Activated CD4-positive, alpha-beta T cell treated with anti-CD3 and anti-CD28 coated beads for 36 hours (primary cell): ENCODE measurements around the gene ALDOA. TPM values are rescaled to one million over a fixed set of nuclear protein-coding genes. Genes with fewer than 3 reads are reported as not detected.
"Not testable (repeated sequence)": the region's sequence is repeated elsewhere in the genome, so short reads cannot be mapped to it uniquely, and the experiment has no call there.

ENCODE experiments used
- ATAC-seq: fragments of 200-7000 bp; cut with Tn5 transposase; one replicate; pipeline ENCODE4 v1.10.0; 2021; ENCODE audit warnings: mild to moderate bottlenecking, moderate library complexity
- CTCF ChIA-PET: fragments of 350-600 bp; sonication (Branson Sonifier 250); formaldehyde crosslinking; loops from one replicate; lab custom pipeline; 2021; ENCODE audit warnings: antibody characterized with exemption; lab: Charles Lee
- POLR2A ChIA-PET: fragments of 350-600 bp; sonication (Branson Sonifier 250); formaldehyde crosslinking; loops from one replicate; lab custom pipeline; 2021; ENCODE audit warnings: antibody characterized with exemption, inconsistent platforms; lab: Charles Lee
- DNase-seq: peaks from one replicate; pipeline ENCODE4 v3.0.0-alpha.2; 2020
- H3K27ac Mint-ChIP-seq: one replicate; pipeline ENCODE4 v1.8.0; 2021; ENCODE audit warnings: mixed read lengths
- H3K27me3 Mint-ChIP-seq: one replicate; pipeline ENCODE4 v1.8.0; 2021; ENCODE audit warnings: mixed read lengths
- H3K36me3 Mint-ChIP-seq: one replicate; pipeline ENCODE4 v1.8.0; 2021; ENCODE audit warnings: low read depth, mixed read lengths
- H3K4me1 Mint-ChIP-seq: one replicate; pipeline ENCODE4 v1.8.0; 2021; ENCODE audit warnings: mixed read lengths
- H3K4me3 Mint-ChIP-seq: one replicate; pipeline ENCODE4 v1.8.0; 2021; ENCODE audit warnings: mild to moderate bottlenecking, moderate library complexity, mixed read lengths
- H3K9me3 Mint-ChIP-seq: one replicate; pipeline ENCODE4 v1.8.0; 2021; ENCODE audit warnings: low read depth, mixed read lengths
- intact Hi-C, 2 experiments: fragments of 100-400 bp; cut with DNase I in 1 of 2; cut with micrococcal nuclease in 1 of 2; formaldehyde crosslinking; loops; one replicate each; pipeline versions ENCODE4 v1.14.2 to v1.15.1; 2022 to 2024; cut with DNase I, micrococcal nuclease
- total RNA-seq, 2 experiments: library from RNA; stranded (reverse); gene quantifications; one replicate each; pipeline ENCODE4 v1.2.3, GENCODE V29; 2021

ALDOA gene
- total RNA-seq, 2 experiments from 2014 or later, result 2,482 to 3,644 TPM

- H3K9me3 Mint-ChIP-seq, H3K27me3 Mint-ChIP-seq, H3K4me3 Mint-ChIP-seq, H3K4me1 Mint-ChIP-seq, H3K27ac Mint-ChIP-seq, DNase-seq, ATAC-seq, POLR2A ChIA-PET: not testable (repeated sequence)
- intact Hi-C loops, result loop anchor here in 1 of 2 experiments (10.0 kb wide), 1 partner anchor 290 kb away; the partner anchor contains the start of gene ZNF771
- H3K36me3 Mint-ChIP-seq, result peaks cover 13% of the 10 kb centered on the region
- CTCF ChIA-PET, result interaction anchor here (4.6 kb wide), 1 partner anchor 22 kb away, joined by 31 read pairs; the partner anchor contains the start of gene TBX6
Measured at GRCh38 chr16:30114833-30115232, 49.3 kb downstream of the ALDOA start.

- H3K36me3 Mint-ChIP-seq, result peaks cover 13% of the 10 kb centered on the region
- ChIA-PET POLR2A (no interaction called here), CTCF (no interaction called here)
- intact Hi-C loops, result loop anchor here in 1 of 2 experiments (10.0 kb wide), 1 partner anchor 290 kb away; the partner anchor contains the start of gene ZNF771
- no peak for DNase-seq
- no peaks in the 10 kb centered on the region for H3K27me3 Mint-ChIP-seq
- H3K27ac Mint-ChIP-seq, result no peak overlapping the region
- H3K4me3 Mint-ChIP-seq, result no peak overlapping the region
- no peak for ATAC-seq
- H3K9me3 Mint-ChIP-seq, result no peaks in the 10 kb centered on the region
- peaks cover 6% of the 10 kb centered on the region for H3K4me1 Mint-ChIP-seq
Measured at GRCh38 chr16:30115238-30115637, 49.7 kb downstream of the ALDOA start.

- no peak overlapping the region for H3K27ac Mint-ChIP-seq
- H3K36me3 Mint-ChIP-seq, result peaks cover 10% of the 10 kb centered on the region
- H3K9me3 Mint-ChIP-seq, result no peaks in the 10 kb centered on the region
- no peak for DNase-seq
- intact Hi-C loops, result loop anchor here in 1 of 2 experiments (10.0 kb wide), 1 partner anchor 288 kb away; the partner anchor contains the start of gene ZNF771
- no peaks in the 10 kb centered on the region for H3K27me3 Mint-ChIP-seq
- H3K4me1 Mint-ChIP-seq, result peaks cover 8% of the 10 kb centered on the region
- ChIA-PET CTCF (interaction anchor here (0.9 to 1.1 kb wide), 2 partner anchors 25 to 36 kb away, joined by 4 to 6 read pairs; partner anchors contain the start of gene TBX6), POLR2A (no interaction called here)
- H3K4me3 Mint-ChIP-seq, result no peak overlapping the region
- no peak for ATAC-seq
Measured at GRCh38 chr16:30116291-30117207, 51.0 kb downstream of the ALDOA start.

GRCh38 chr16:30117768-30118167 lies 52.2 kb downstream of the ALDOA start:
- no peaks in the 10 kb centered on the region for H3K9me3 Mint-ChIP-seq
- ATAC-seq (no peak), DNase-seq (no peak)
- no peaks in the 10 kb centered on the region for H3K27me3 Mint-ChIP-seq
- H3K4me1 Mint-ChIP-seq, result peaks cover 16% of the 10 kb centered on the region
- ChIA-PET POLR2A (no interaction called here), CTCF (interaction anchor here (0.9 kb wide), 1 partner anchor 35 kb away, joined by 4 read pairs; no protein-coding TSS in a partner anchor)
- H3K27ac Mint-ChIP-seq, result no peak overlapping the region
- H3K36me3 Mint-ChIP-seq, result peaks cover 6% of the 10 kb centered on the region
- no peak overlapping the region for H3K4me3 Mint-ChIP-seq
- intact Hi-C loops, result loop anchor here in 1 of 2 experiments (10.0 kb wide), 1 partner anchor 287 kb away; the partner anchor contains the start of gene ZNF771

GRCh38 chr16:30119428-30119827 lies 53.9 kb downstream of the ALDOA start:
- Mint-ChIP-seq H3K36me3 (peaks cover 6% of the 10 kb centered on the region), H3K27ac (no peak overlapping the region), H3K9me3 (no peaks in the 10 kb centered on the region), H3K27me3 (no peaks in the 10 kb centered on the region), H3K4me3 (no peak overlapping the region), H3K4me1 (peaks cover 17% of the 10 kb centered on the region)
- POLR2A ChIA-PET, result interaction anchor here (0.7 kb wide), 2 partner anchors 54 to 510 kb away, joined by 3 to 4 read pairs; partner anchors contain the start of gene ALDOA
- CTCF ChIA-PET, result interaction anchor here (0.9 kb wide), 1 partner anchor 27 kb away, joined by 4 read pairs; the partner anchor contains the start of gene TBX6
- no peak for DNase-seq
- intact Hi-C loops, result loop anchor here in 1 of 2 experiments (10.0 kb wide), 1 partner anchor 285 kb away; the partner anchor contains the start of gene ZNF771
- no peak for ATAC-seq

Other genes with a start within 250 kb of the ALDOA start
- 10 to 100 TPM; 20.6 to 25.6 TPM for gene PAGR1, start 249.6 kb upstream of the ALDOA start, total RNA-seq
- 100 to 1,000 TPM in 1 of 2 experiments, 10 to 100 TPM in 1; 86.2 to 101 TPM for gene MVP, start 245.3 kb upstream of the ALDOA start, total RNA-seq
- gene CDIPT, start 202.5 kb upstream of the ALDOA start, total RNA-seq, result 10 to 100 TPM; 35.1 to 50.0 TPM
- under 1 TPM; 0.27 to 0.42 TPM for gene SEZ6L2, start 166.2 kb upstream of the ALDOA start, total RNA-seq
- 1 to 10 TPM; 2.7 to 3.2 TPM for gene ASPHD1, start 165.3 kb upstream of the ALDOA start, total RNA-seq
- 10 to 100 TPM; 30.4 to 33.4 TPM for gene KCTD13, start 139.5 kb upstream of the ALDOA start, total RNA-seq
- 10 to 100 TPM; 34.6 to 42.5 TPM for gene TMEM219, start 103.7 kb upstream of the ALDOA start, total RNA-seq
- gene TAOK2, start 91.9 kb upstream of the ALDOA start, total RNA-seq, result 10 to 100 TPM; 24.1 to 24.4 TPM
- 10 to 100 TPM; 25.1 to 36.8 TPM for gene HIRIP3, start 70.1 kb upstream of the ALDOA start, total RNA-seq
- gene INO80E, start 69.5 kb upstream of the ALDOA start, total RNA-seq, result 100 to 1,000 TPM in 1 of 2 experiments, 10 to 100 TPM in 1; 80.1 to 106 TPM
- gene DOC2A, start 54.7 kb upstream of the ALDOA start, total RNA-seq, result 1 to 10 TPM in 1 of 2 experiments, under 1 TPM in 1; 0.69 to 1.3 TPM
- not detected for gene C16orf92, start 42.6 kb upstream of the ALDOA start, total RNA-seq
- 1 to 10 TPM; 3.7 to 4.0 TPM for gene TLCD3B, start 34.5 kb upstream of the ALDOA start, total RNA-seq
- 100 to 1,000 TPM; 106 to 113 TPM for gene PPP4C, start 10.2 kb downstream of the ALDOA start, total RNA-seq
- 1 to 10 TPM; 2.7 to 3.0 TPM for gene TBX6, start 26.2 kb downstream of the ALDOA start, total RNA-seq
- 10 to 100 TPM; 17.4 to 19.1 TPM for gene YPEL3, start 30.5 kb downstream of the ALDOA start, total RNA-seq
- 1 to 10 TPM; 6.1 to 7.0 TPM for gene GDPD3, start 47.8 kb downstream of the ALDOA start, total RNA-seq
- 10 to 100 TPM; 59.0 to 81.7 TPM for gene MAPK3, start 57.5 kb downstream of the ALDOA start, total RNA-seq
- 1,000 to 10,000 TPM in 1 of 2 experiments, 100 to 1,000 TPM in 1; 997 to 1,175 TPM for gene CORO1A, start 117.8 kb downstream of the ALDOA start, total RNA-seq
- 100 to 1,000 TPM; 188 to 190 TPM for gene BOLA2B, start 127.9 kb downstream of the ALDOA start, total RNA-seq
- 10 to 100 TPM; 24.4 to 99.3 TPM for gene SLX1A, start 128.1 kb downstream of the ALDOA start, total RNA-seq
- 10 to 100 TPM; 17.4 to 18.9 TPM for gene SULT1A3, start 133.5 kb downstream of the ALDOA start, total RNA-seq
- 10 to 100 TPM; 10.5 to 11.3 TPM for gene NPIPB13, start 182.7 kb downstream of the ALDOA start, total RNA-seq